Glutamatergic neuron (in vitro differentiated cells): Measurements from ENCODE around the gene IDUA. TPM values are rescaled to one million over a fixed set of nuclear protein-coding genes. Genes with fewer than 3 reads are reported as not detected.

Experiments used
- DNase-seq: peaks from one replicate; pipeline ENCODE4 v3.0.0; 2022
- H3K27ac Mint-ChIP-seq: one replicate; pipeline ENCODE4 v1.8.0; 2020; ENCODE audit warnings: mild to moderate bottlenecking, mixed read lengths, inconsistent platforms; ENCODE audit not compliant: unreplicated experiment
- H3K27me3 Mint-ChIP-seq: one replicate; pipeline ENCODE4 v1.8.0; 2020; ENCODE audit warnings: mild to moderate bottlenecking, moderate library complexity, mixed read lengths, inconsistent platforms; ENCODE audit not compliant: unreplicated experiment
- H3K36me3 Mint-ChIP-seq: one replicate; pipeline ENCODE4 v1.8.0; 2020; ENCODE audit warnings: mild to moderate bottlenecking, mixed read lengths, inconsistent platforms; ENCODE audit not compliant: unreplicated experiment
- H3K4me1 Mint-ChIP-seq: one replicate; pipeline ENCODE4 v1.8.0; 2020; ENCODE audit warnings: mild to moderate bottlenecking, low read depth, mixed read lengths, inconsistent platforms; ENCODE audit not compliant: unreplicated experiment
- H3K4me3 Mint-ChIP-seq: one replicate; pipeline ENCODE4 v1.8.0; 2020; ENCODE audit warnings: mild to moderate bottlenecking, mixed read lengths, inconsistent platforms; ENCODE audit not compliant: unreplicated experiment
- H3K9me3 Mint-ChIP-seq: one replicate; pipeline ENCODE4 v1.8.0; 2020; ENCODE audit warnings: mild to moderate bottlenecking, moderate library complexity, mixed read lengths, inconsistent platforms; ENCODE audit not compliant: unreplicated experiment
- CTCF ChIP-seq: fragments of 200-600 bp; sonication (generic); IDR thresholded peaks from one replicate; pipeline ENCODE4 v1.5.0; 2021; ENCODE audit not compliant: partially characterized antibody, unreplicated experiment
- total RNA-seq: library from RNA; stranded (reverse); fragmentation: NEBNext Ultra II Directional; extraction: Animal tissue kit (Norgen Biotek cat#: 25700); gene quantifications from one replicate; pipeline ENCODE4 v1.2.1, GENCODE V29; 2021; ENCODE audit not compliant: unreplicated experiment

IDUA gene
- total RNA-seq, 1 donor from 2014 or later, result 20.3 TPM

- no peaks in the 10 kb centered on the region for H3K36me3 Mint-ChIP-seq
- peaks cover 2% of the 10 kb centered on the region for H3K4me1 Mint-ChIP-seq
- H3K9me3 Mint-ChIP-seq, result peaks cover 5% of the 10 kb centered on the region
- no peak for TF ChIP-seq CTCF
- H3K27me3 Mint-ChIP-seq, result peaks cover 2% of the 10 kb centered on the region
- no peak overlapping the region for H3K4me3 Mint-ChIP-seq
- no peak overlapping the region for H3K27ac Mint-ChIP-seq
- peak; percentile 14 for DNase-seq
Observed at GRCh38 chr4:963276-964225, 23.3 kb upstream of the IDUA start.

GRCh38 chr4:964346-965025 is 22.4 kb upstream of the IDUA start:
- no peak for TF ChIP-seq CTCF
- H3K27ac Mint-ChIP-seq, result no peak overlapping the region
- no peak overlapping the region for H3K4me3 Mint-ChIP-seq
- H3K9me3 Mint-ChIP-seq, result peaks cover 3% of the 10 kb centered on the region
- no peaks in the 10 kb centered on the region for H3K36me3 Mint-ChIP-seq
- H3K27me3 Mint-ChIP-seq, result peaks cover 5% of the 10 kb centered on the region
- peaks cover 2% of the 10 kb centered on the region for H3K4me1 Mint-ChIP-seq
- peak; percentile 15 for DNase-seq

GRCh38 chr4:965048-965765 is 21.6 kb upstream of the IDUA start:
- TF ChIP-seq CTCF, result no peak
- DNase-seq, result peak; percentile 18
- peaks cover 2% of the 10 kb centered on the region for H3K4me1 Mint-ChIP-seq
- H3K4me3 Mint-ChIP-seq, result no peak overlapping the region
- H3K27me3 Mint-ChIP-seq, result peaks cover 5% of the 10 kb centered on the region
- H3K27ac Mint-ChIP-seq, result no peak overlapping the region
- H3K9me3 Mint-ChIP-seq, result peaks cover 3% of the 10 kb centered on the region
- no peaks in the 10 kb centered on the region for H3K36me3 Mint-ChIP-seq

- Mint-ChIP-seq H3K27me3 (peaks cover 7% of the 10 kb centered on the region), H3K27ac (no peak overlapping the region), H3K36me3 (no peaks in the 10 kb centered on the region), H3K4me1 (peaks cover 7% of the 10 kb centered on the region), H3K4me3 (no peak overlapping the region), H3K9me3 (peaks cover 3% of the 10 kb centered on the region)
- TF ChIP-seq CTCF, result no peak
- DNase-seq, result peak; percentile 10
Observed at GRCh38 chr4:965766-966134, 21.1 kb upstream of the IDUA start.
